WERI-Rb-1 (cell line): Measurements from ENCODE around the gene KCNN3.

ENCODE experiments used
- DNase-seq: peaks from one replicate; pipeline ENCODE4 v3.0.0-alpha.2; 2020
- H3K27ac ChIP-seq: fragments of 250-450 bp; sonication (Bioruptor Pico); 2 replicates; pipeline ENCODE4 v1.5.1; 2020; ENCODE audit warnings: mild to moderate bottlenecking, moderate library complexity
- H3K27me3 ChIP-seq: fragments of 250-450 bp; sonication (Bioruptor Pico); 2 replicates; pipeline ENCODE4 v1.5.1; 2021; ENCODE audit warnings: mild to moderate bottlenecking, low read depth, moderate library complexity; ENCODE audit not compliant: insufficient read depth, severe bottlenecking
- H3K36me3 ChIP-seq: fragments of 250-450 bp; sonication (Bioruptor Pico); 2 replicates; pipeline ENCODE4 v1.5.1; 2020; ENCODE audit warnings: mild to moderate bottlenecking, moderate library complexity
- H3K4me3 ChIP-seq: 2 replicates; pipeline ENCODE4 v1.5.1; 2011; ENCODE audit warnings: low read depth, mild to moderate bottlenecking, control low read depth, low read length
- H3K9me3 ChIP-seq: fragments of 250-450 bp; sonication (Bioruptor Pico); 2 replicates; pipeline ENCODE4 v1.5.1; 2021; ENCODE audit warnings: mild to moderate bottlenecking, moderate library complexity; ENCODE audit not compliant: severe bottlenecking
- CTCF ChIP-seq: IDR thresholded peaks from 2 replicates; pipeline ENCODE4 v1.5.1; 2011; ENCODE audit warnings: low read depth, mild to moderate bottlenecking, control low read depth, inconsistent platforms, low read length

The KCNN3 gene

DNA sequence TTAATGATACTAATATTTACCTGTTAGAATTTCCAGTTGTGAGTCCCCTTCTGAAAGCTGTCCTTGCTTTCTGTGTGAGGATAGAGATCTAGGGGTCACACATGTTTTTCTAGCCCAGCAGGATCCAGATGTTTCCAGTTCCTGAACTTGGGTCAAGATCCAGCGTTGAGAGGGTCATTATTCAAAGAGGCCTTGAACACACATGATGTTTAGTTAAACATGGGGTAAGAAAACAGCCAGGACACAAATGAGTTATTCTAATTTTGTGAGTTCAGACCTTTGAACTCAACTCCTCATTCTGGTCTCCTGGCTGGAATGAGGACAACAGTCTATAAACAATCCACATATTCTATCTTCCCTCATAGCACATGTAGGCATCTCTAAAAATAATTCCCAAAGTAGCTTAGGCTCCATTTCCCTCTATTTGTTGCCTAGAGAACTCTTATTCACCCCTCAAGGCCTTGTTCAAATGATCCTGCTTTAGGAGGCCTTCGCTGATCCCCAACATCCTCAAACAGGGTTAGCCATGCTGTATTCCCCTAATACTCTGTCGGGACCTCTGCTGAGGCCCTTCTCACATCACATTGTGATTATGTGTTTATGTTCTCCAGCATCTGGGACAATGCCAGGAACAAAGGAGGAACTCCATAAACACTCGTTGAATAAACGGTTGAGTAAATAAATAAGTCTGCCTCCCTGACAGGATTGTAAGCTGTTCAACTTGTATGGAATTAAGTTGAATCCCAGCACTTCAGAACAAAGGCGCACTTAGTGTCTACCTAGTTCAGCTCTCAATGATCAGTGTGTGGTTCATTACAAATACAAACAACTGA lies 15.0 kb upstream of the KCNN3 start:
- Histone ChIP-seq H3K4me3 (no peak overlapping the region), H3K27me3 (peaks cover 1% of the 10 kb centered on the region), H3K36me3 (no peaks in the 10 kb centered on the region), H3K27ac (no peak overlapping the region), H3K9me3 (no peaks in the 10 kb centered on the region)
- no peak for DNase-seq
- TF ChIP-seq CTCF = no peak

- Histone ChIP-seq H3K27me3 (peaks cover 10% of the 10 kb centered on the region), H3K9me3 (no peaks in the 10 kb centered on the region), H3K4me3 (no peak overlapping the region), H3K27ac (no peak overlapping the region), H3K36me3 (no peaks in the 10 kb centered on the region)
- TF ChIP-seq CTCF = no peak
- DNase-seq = no peak
These were observed 14.1 kb upstream of the KCNN3 start for GRCh38 chr1:154883919-154884868.

DNA sequence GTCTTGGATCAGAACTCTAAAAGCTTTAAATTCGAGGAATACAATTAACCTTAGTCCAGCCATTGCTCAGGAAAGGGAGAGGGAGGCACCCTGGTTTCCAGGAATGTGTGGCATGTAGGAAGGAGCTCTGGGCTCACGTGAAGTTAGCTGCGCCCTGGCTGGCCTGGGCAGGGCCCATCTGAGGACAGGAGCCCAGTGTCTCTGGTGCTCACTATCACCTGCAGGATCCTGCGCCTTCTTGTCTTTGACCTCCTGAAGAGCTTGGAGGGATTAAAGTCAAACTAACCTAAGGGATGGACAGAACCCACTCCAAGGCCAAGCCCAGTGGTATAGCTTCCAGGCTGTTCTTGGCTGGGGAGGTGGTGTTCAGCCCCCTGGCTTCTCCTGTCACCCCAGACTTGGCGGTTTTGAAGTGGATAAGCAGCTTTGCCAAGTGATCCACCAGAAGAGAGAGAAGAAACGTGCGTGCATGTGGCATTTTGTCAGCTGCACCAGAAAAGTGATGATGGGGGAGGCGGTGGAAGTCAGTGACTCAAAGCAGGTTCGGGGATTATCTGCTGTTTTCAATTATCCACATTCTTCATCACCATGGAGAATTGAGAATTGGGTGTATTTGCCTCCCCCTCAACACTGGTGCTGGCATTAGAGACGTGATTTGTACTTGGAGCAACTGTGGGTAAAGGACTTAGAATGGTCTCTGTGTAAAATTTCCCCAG lies 11.9 kb upstream of the KCNN3 start:
- Histone ChIP-seq H3K9me3 (no peaks in the 10 kb centered on the region), H3K27me3 (peaks cover 16% of the 10 kb centered on the region), H3K4me3 (no peak overlapping the region), H3K36me3 (no peaks in the 10 kb centered on the region), H3K27ac (no peak overlapping the region)
- no peak for TF ChIP-seq CTCF
- DNase-seq = no peak

- Histone ChIP-seq H3K27ac (no peak overlapping the region), H3K4me3 (no peak overlapping the region), H3K27me3 (peaks cover 25% of the 10 kb centered on the region), H3K36me3 (no peaks in the 10 kb centered on the region), H3K9me3 (no peaks in the 10 kb centered on the region)
- no peak for DNase-seq
- TF ChIP-seq CTCF = no peak
These were observed 10.6 kb upstream of the KCNN3 start for GRCh38 chr1:154880671-154881070.

GRCh38 chr1:154879038-154879421 lies 8.9 kb upstream of the KCNN3 start:
- peak; percentile 86 for DNase-seq
- TF ChIP-seq CTCF = 0 out of 2 replicates have a peak, but pooled peaks have one; percentile 5
- Histone ChIP-seq H3K36me3 (no peaks in the 10 kb centered on the region), H3K9me3 (no peaks in the 10 kb centered on the region), H3K27ac (no peak overlapping the region), H3K4me3 (no peak overlapping the region), H3K27me3 (peaks cover 29% of the 10 kb centered on the region)
